Colon (tissue), 2 donors: ENCODE measurements around the gene SDK2.

Source experiments
- FAIRE-seq: peaks from 2 replicates; lab custom pipeline; 2012; peaks lifted over from hg19 to GRCh38; lab: Jason Lieb, UNC
- donor health status: control.
- donor health status: control.

The SDK2 gene

DNA sequence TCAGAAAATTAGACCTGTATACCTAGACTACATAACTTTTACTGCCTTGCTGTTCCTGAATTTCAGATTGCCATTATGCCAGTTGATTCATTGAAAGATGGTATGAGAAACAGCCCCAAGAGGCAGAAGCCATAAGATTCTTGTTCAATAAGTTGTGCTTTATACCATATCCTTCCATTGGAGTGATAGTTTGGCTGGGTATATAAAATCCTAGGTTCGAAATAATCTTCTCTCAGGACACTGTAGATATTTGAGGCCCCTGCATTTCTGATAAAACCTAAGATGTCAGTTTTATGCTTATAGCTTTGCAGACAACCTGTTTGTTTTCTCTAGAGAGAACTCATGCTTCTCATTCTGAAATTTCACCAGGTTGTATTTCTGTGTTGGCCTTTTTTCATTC lies 9.6 kb upstream of the SDK2 start:
- no peak for FAIRE-seq

DNA sequence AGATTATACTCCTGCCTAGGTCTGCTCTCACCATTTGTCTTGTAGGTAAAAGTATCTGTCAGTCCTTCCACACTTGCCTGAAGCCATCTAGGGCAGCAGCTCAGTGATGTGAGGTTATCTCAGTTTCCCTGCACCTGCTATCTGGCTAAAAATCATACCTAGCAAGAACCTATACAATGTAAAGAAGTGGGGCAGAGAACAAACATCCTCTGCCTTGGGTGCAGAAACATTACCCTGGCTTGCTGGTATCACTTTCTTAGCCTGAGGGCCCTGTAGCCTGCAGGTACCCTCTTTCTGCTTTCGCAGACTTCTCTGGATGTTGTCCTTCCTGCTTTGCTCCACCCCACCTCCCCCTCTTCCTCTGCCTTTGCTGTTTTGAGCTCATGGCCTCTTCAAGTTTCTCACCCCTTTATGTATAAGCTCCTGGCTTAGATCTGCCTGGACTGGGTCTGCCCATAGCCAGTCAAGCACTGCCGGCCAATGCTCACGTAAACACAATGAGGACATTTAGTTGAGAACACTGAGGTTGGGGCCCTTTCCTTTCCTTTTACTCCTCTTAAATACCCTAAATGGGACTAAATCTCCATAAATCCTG lies 8.7 kb upstream of the SDK2 start:
- FAIRE-seq = no peak

DNA sequence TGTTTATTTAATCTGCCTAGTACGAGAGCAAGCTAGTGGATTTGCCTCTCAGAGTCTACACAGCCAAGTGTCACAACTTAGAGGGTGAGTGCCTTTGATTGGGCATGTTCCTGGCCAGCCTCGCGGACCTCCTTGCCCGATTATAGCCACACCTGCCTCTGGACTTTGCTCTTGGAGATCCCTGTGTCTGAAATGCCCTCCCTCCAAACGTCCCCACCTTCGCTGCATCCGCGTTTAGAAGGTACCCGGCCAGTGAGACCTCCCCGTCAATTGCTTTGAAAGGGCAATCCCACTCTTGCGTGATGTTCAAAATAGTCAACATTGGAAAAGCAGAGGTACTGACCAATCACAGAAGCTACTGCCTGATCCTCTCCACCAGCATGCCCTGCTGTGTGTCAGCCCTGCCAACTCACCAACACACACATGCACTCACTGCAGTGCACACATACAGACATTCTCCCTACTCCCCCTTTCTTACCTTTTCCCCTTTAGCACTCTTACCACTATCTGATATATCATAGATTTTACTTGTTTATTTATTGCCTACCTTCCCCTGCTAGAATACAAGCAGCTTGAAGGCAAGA lies 6.5 kb upstream of the SDK2 start:
- FAIRE-seq = no peak

DNA sequence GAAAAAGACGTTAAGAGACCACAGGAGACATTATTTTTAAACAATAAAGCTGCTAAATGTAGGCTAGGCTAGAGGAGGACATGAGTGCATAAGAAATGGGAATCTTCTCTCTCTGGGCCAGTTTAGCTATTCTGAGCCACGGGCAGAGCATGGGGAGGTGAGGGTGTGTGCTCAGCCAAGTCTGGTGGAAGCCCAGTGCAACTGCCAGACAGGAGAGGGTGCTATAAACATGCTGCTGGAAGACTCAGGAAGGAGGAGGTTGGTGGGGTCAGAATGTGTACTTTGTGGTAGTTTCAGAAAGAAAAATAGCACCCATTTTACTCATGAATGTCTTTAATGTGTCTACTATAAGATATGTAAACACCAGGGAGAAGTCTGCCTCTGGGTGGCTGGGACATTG lies 5.9 kb upstream of the SDK2 start:
- FAIRE-seq = no peak

DNA sequence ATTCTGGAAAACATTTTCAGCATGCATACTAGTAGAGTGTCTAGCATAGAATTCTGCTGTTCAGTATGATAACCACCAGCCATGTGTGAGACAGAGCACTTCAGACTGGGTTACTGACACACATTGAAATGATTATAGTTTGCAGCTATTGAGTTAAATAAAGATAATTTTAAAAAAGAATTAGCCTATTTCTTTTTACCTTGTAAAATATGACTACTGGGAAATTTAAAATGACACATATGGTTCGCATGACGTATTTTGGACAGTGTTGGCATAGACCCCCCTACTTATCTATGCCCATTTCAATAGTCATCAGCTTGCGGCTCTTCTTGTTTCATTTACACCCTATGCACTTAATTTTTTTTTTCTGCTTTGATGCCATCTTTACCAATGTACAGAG lies 4.7 kb upstream of the SDK2 start:
- FAIRE-seq = no peak

DNA sequence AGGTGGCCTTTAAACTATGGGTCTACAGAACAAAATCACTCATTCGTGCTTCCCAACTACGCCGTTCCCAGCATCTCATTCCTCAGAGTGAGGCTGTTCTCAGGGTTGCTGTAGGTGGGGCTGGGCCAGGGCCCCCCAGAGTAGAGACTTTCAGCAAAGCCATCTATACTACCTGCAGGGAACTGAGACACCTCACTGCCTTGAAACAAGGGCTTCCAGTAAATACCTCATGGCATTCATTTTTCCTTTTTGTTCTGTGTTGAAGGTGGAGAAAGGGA lies 4.2 kb upstream of the SDK2 start:
- FAIRE-seq = no peak

DNA sequence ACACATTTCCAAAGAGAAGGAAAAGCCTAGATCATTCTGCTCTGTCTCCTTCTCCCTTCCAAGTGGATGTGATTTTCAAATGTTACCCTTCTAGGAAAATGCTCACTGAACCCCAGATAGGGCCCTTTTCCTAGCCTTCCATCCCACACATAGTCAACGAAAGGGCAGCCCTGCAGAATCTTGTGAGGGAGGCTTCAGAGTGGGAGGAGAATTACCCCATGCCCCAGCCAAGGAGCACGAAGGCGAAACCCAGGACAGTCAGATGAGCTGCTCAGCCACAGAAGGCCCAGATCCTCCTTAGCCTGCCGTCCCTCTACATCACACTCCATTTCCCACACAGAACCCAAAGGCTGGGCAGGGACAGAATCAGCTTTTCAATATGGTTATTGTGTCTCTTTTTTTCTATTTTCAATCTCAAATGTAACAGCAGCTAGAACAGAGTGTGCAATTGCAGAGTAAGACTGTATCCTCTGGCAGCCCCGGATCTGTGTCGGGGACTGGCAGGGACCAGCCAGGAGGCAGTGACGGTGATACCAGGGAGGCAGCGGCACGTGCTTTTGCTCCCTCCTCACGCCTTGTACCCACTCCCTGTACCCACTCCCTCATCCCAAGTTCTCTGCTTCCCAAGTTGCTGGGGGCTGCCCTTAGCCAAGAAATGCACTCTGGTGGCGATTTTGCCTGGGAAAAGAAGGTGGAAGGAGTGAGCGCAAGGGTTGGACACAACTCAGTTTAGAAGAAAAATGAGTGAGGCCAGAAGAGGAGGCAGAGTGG lies 3.7 kb upstream of the SDK2 start:
- no peak for FAIRE-seq

DNA sequence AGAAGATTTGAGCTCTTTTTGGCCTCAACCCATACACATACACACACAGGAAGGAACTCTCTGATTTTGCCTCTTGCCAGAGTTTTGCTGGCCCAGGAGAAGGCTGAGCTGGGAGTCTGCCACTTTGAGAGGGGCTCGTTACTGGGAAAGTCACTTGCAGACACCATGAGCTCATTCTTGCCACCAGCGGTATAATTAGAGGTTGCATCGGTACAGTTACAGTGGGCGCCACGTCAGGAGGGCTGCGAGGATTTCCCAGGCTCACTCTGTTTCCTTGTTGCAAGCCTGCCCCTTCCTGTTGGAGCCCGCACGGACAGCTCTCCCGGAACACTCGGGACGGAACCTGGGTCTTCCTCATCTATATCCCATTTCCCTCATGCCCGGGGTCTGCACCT lies 3.1 kb upstream of the SDK2 start:
- FAIRE-seq = no peak

DNA sequence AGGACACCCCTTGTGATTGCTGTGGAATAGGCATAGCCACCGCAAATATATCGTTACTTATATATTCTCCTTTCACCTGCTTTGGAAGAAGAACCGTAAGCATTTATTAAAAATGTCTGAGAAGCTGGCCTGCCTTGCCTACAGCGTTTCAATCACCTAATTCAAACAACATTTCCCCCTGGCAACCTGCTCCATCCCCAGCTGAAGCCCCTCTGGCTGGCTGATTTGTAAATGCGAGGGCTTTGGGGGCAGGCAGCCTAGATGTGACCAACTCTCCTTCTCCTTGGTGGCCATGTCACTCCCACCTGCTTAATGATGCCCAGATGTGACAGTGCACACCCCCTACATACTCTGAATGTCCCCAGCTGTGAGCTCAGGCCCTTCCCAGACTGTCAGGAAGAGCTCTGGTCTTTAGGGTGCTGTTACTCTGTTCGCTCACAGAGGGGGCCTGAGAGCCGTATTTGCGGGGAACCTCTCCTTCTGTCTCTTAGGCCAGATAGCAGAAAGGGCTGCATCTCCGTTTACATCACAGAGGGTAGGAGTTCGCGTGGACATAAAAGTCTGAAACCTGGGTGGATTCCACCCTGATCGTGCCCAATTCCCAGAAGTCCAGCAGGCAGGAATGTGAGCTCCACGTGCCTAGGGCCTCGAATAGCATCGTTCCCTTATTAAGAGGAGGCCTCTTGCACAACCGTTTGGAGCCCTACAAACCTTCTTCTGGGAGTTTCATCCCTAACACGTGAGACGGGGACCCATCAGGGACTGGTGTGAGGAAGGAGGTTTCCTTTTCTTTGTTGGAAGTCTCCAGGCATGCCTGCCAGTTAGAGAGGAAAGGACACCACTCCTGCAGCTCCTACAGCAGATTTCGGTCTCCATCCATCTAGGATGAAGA lies 2.4 kb upstream of the SDK2 start:
- no peak for FAIRE-seq

DNA sequence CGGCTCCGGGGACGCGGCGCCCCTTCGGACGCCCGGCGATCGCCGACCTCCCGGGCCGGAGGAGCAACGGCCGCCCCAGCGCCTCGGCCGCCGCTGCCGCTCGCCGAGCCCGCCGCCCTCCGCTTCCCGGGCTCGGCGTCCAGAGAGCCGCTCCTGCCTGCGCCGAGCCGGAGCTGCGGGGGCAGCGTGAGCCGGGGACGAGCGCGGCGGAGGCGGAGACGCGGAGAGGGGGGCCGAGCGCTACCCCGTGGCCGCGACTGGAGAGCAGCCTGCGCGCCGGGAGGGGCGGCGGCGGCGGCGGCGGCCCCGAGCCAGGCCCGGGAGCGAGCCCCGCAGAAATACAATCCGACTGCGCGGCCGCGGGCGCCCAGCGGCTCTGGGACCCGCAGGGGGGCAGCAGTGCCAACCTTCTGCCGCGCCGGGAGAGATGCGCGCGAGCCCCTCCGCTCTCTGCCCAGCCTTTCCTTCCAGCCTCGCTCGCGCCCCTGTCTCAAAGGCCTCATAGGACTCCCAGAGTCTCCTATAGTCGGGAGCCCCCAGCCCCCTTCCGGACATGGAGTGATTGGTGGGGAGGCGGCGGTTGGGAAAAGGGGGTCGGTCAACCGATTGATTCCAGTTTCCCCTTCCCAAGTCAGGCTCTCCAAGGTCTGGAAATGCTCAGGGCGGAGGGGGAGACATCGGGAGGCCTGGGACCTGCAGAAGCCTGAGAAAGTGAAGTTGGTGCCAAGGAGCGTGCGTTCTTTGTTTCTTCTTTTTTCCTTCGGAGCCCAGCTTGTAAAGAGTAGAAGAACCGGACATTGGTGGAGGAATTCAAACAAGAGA lies 1.0 kb upstream of the SDK2 start:
- no peak for FAIRE-seq

DNA sequence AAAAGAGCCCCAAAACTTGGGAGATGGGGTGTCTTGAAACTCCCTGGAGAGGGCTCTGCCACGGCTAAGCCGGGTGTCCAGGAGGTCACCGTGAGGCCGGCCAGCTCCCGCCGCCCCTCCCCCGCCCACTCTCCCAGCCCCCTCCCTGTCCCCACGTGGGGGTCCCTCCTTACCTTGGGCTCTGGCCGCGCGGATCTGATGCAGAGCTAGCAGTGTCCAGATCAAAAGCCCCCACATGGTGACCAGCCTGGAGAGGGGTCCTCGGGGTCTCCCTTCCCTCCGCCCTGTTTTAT lies 447 bp downstream of the SDK2 start:
- FAIRE-seq = no peak

DNA sequence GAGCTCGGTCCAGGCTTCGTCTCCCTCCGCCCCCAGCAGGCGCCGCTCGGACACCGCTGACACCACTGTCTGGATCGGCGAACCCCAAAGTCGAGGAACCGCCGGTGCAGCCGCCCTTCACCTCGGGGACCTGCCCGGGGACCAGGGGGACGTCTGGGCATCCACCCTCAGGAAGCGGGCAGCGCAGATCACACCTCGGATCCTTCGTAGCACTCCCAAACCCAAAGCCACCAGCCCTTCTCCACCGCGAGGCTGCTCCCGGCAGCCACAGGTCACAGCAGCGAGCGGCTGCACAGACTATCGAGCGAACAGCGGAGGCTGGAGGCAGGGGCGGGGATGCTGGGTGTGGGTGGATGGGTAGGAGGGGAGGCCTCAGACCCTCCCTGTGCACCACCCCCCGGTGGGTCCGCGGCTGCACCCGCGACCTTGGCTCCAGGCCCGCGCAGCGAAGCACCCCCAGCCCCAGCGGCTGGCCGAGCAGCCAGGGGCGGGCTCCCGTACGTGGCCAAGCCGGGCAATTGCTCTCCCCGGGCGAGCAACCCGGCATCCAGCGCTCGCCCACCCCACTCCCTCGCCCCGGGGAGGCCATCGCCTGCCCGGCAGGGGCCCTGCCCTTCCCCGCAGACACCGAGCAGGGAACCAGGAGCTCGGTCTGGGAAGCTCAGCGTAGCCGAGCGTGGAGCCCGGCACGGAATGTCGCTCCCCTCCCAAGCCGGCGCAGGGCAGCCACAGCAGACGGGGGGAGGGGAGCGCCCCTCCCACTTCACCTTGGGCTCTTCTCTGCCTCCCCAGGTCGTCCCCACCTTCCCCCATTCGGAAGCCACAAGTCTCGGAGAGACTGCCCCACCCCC lies 1.0 kb downstream of the SDK2 start:
- no peak for FAIRE-seq

DNA sequence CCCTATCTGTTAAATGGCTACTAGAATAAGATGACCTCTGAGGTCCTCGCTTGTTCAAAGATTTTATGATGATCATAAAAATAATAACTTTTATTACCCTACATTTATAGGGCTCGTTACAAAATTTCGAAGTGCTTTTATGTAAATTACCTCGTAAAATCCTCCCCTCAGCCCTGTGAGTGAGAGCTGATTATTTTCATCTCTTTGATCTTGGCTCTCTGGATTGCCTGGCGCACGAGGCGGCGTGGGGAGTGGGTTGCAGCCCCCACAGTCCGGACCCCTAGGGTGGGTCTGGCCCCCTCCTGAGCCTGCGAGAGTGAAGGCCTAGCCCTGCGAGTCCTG lies 1.6 kb downstream of the SDK2 start:
- no peak for FAIRE-seq

DNA sequence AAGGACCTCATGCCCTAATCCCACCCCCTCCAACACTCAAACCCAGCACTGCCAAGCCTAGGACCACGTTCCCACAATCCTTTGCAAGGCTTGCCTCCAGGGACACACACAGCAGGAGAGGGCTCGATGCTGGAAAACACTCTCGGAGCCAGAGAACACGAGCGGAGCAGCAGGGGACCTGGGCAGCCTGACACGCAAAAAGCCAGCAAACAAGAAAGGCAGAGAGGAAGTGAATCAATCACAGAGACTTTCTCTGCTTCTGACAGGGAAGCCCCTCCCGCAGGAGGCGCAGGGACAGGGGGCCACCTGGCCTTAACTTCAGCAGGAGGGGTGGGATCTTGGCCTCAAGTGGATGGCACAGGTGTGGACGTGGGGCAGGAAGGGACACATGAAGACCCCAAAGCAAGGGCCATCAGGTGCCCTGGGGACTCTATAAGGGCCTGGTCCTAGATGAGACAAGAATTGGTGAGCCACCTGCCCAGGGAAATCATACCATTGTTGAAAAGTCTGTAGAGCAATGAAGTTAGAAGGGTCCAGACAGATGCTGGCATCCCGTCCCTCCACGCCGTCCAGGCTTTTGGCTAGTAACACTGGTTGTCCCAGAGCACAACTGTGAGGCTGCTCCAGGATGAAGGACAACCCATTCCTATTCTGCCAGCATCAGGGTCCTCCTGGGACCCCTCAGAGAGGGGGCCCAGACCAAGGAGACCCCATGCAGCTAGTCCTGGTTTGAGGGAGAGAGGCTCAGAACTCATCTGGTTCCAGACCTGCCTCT lies 2.2 kb downstream of the SDK2 start:
- no peak for FAIRE-seq

DNA sequence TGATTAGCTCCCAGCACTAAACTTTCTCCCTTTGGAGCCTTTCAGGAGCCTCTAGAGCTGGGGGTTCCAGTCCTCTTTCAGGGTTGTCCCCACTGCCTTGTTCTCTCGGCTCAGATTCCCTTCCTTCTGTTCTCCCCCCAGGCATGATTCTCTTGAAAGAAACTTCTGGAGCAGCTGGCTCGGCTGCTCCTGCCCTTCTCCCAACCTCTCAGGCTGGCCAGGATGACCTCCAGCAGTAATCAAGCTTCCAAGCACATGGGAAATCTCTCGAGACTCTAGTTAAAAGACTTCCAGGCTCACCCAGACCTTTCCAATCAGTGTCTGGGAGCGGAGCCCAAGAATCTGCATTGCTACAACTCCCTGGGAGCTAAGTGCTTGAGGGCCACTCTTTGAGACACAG lies 3.6 kb downstream of the SDK2 start:
- no peak for FAIRE-seq

DNA sequence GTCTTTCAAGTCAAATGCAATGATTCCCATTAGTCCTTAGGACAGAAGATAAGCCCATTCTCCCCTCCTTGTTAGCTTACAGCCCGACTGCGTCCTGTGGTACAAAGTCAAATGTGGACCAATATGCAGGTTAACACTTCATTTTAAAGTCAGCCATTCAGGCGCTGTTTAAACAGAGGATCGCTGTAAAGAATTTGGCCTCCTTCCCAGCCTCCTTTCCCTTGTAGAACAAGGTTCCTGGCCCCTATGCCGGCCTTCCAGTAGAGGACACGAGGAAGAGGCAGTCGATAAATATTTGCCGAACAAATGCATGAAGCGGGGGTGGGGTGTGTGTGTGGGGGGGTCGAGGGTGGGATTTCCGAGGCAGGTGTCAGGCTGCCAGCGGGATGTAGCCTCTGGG lies 4.3 kb downstream of the SDK2 start:
- no peak for FAIRE-seq

DNA sequence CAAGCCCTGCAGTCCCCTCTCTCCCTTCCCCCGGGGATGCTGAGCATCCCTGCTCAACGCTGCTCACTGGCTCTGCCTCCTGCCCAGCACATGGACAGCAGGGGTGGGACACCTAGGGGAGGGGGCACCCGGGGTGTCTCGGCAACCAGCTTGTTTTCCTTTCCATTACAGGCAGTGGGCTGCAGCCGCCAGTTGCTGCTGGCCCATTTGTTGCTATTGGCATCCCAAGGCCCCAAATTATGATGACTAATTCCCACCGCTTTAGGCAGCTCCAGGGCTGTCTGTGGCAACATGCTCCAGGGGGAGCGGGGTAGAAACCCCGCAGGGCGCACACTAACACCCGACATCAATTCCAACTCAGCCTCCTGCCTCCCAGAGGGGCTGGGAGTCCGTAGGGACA lies 4.9 kb downstream of the SDK2 start:
- no peak for FAIRE-seq

DNA sequence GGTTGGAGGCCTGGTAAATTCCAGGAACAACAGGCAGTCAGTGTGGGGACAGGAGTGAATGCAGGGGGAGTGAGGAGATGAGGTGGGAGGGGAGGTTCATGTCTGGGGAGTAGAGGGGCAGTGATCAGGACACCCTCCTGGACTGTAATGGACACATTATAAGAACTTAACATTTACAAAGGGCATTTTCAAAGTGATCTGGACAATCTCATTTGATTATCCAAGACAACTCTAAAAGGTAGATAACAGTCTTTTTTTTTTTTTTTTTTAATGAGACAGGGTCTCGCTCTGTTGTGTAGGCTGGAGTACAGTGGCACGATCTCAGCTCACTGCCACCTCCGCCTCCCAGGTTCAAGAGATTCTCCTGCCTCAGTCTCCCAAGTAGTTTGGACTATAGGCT lies 5.7 kb downstream of the SDK2 start:
- FAIRE-seq = no peak

DNA sequence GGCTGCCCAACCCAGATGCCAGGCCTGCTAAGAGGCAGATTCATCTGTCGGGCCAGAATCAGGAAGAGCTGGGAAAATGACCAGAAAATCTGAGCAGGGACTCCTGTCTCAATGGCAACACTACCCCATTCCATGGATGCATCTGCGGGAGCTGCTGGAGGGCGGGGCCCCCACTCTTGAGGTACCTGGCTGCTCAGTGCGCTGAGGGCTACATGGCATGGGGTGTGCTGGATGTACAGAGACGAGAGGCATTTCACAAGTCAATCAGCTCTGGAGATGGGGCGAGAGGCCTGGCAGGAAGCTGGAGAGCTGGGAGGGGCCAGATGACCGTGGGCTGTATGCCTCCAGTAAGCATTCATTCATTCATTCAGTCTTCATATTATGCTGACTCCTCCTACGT lies 6.4 kb downstream of the SDK2 start:
- FAIRE-seq = no peak

DNA sequence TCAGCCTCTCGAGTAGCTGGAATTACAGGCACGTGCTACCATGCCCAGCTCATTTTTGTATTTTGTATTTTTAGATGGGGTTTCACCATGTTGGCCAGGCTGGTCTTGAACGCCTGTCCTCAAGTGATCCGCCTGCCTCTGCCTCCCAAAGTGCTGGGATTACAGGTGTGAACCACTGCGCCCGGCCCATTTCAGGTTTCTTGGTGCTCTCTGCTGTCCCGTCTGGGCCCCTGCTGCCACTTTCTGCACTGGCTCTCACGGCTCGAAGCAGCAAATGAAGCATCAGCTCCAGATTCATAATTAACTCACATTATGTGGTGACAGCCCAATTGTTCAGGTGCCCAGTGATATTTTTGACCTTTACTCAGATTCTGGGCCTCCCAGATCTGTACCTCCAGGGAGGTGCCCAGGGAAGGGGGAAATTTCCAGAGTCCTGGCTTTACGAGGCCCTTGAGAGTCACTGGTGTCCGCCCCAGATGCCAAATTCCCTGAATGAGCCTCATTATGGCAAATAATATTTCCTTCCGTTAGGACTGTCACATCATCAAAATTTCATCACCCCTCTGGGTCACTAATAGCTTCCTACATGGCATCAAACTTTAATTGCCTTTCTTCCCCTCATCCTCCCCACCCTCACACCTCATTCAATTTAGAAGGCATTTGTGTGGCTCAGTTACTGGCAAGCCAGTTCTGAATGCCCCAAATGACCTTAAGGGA lies 9.0 kb downstream of the SDK2 start:
- no peak for FAIRE-seq
